ENCODE measurements around the gene LCN6.
"Not testable (repeated sequence)": the region's sequence is repeated elsewhere in the genome, so short reads cannot be mapped to it uniquely, and the experiment has no call there.

- TF ChIP-seq, protein P1, sequence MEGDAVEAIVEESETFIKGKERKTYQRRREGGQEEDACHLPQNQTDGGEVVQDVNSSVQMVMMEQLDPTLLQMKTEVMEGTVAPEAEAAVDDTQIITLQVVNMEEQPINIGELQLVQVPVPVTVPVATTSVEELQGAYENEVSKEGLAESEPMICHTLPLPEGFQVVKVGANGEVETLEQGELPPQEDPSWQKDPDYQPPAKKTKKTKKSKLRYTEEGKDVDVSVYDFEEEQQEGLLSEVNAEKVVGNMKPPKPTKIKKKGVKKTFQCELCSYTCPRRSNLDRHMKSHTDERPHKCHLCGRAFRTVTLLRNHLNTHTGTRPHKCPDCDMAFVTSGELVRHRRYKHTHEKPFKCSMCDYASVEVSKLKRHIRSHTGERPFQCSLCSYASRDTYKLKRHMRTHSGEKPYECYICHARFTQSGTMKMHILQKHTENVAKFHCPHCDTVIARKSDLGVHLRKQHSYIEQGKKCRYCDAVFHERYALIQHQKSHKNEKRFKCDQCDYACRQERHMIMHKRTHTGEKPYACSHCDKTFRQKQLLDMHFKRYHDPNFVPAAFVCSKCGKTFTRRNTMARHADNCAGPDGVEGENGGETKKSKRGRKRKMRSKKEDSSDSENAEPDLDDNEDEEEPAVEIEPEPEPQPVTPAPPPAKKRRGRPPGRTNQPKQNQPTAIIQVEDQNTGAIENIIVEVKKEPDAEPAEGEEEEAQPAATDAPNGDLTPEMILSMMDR (IDR thresholded peaks at IDR 0.05; ENCODE audit: poor library complexity): peak; percentile 51
- not testable (repeated sequence) for TF ChIP-seq EZH2 (IDR thresholded peaks at IDR 0.05; ENCODE audit: borderline replicate concordance); EZH2phosphoT487 (IDR thresholded peaks at IDR 0.05; ENCODE audit: low read depth, severe bottlenecking, unreplicated experiment)
These were observed 18.2 kb upstream of the LCN6 start for GRCh38 chr9:136766410-136767120.

All from hepatocyte (in vitro differentiated cells).